Ishikawa (cell line): ENCODE measurements around the gene PINK1.

Source experiments
- CEBPB ChIP-seq: IDR thresholded peaks from 2 replicates; pipeline ENCODE4 v1.6.1; 2012
- CREB1 ChIP-seq: IDR thresholded peaks from 2 replicates; pipeline ENCODE4 v1.6.1; 2012; ENCODE audit warnings: low read depth
- EGR1 ChIP-seq: IDR thresholded peaks from 2 replicates; pipeline ENCODE4 v1.6.1; 2012
- EP300 ChIP-seq: IDR thresholded peaks from 2 replicates; pipeline ENCODE4 v1.6.1; 2012; ENCODE audit warnings: borderline replicate concordance
- FOXM1 ChIP-seq: IDR thresholded peaks from 2 replicates; pipeline ENCODE4 v1.6.1; 2012; ENCODE audit warnings: low read depth, borderline replicate concordance
- NFIC ChIP-seq: IDR thresholded peaks from 2 replicates; pipeline ENCODE4 v1.6.1; 2012
- RAD21 ChIP-seq: IDR thresholded peaks from 2 replicates; pipeline ENCODE4 v1.6.1; 2012; ENCODE audit warnings: low read depth
- REST ChIP-seq: IDR thresholded peaks from 2 replicates; pipeline ENCODE4 v1.6.1; 2012; ENCODE audit warnings: low read depth, mild to moderate bottlenecking
- TAF1 ChIP-seq: IDR thresholded peaks from 2 replicates; pipeline ENCODE4 v1.6.1; 2012; ENCODE audit warnings: low read depth, mild to moderate bottlenecking
- YY1 ChIP-seq: IDR thresholded peaks from 2 replicates; pipeline ENCODE4 v1.6.1; 2012; ENCODE audit warnings: low read depth
- ZBTB7A ChIP-seq: IDR thresholded peaks from 2 replicates; pipeline ENCODE4 v1.6.1; 2012; ENCODE audit warnings: low read depth
- TF ChIP-seq, protein P1 (sequence below): IDR thresholded peaks from 2 replicates; pipeline ENCODE4 v1.6.1; 2012
- TF ChIP-seq, protein P2 (sequence below): IDR thresholded peaks from 2 replicates; pipeline ENCODE4 v1.6.1; 2012

GRCh38 chr1:20632386-20632785 is 872 bp upstream of the PINK1 start:
- TF ChIP-seq, protein P1, sequence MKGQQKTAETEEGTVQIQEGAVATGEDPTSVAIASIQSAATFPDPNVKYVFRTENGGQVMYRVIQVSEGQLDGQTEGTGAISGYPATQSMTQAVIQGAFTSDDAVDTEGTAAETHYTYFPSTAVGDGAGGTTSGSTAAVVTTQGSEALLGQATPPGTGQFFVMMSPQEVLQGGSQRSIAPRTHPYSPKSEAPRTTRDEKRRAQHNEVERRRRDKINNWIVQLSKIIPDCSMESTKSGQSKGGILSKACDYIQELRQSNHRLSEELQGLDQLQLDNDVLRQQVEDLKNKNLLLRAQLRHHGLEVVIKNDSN: no peak
- TF ChIP-seq CREB1 (no peak), TAF1 (no peak), REST (no peak), RAD21 (no peak), EP300 (no peak), CEBPB (no peak), FOXM1 (no peak), ZBTB7A (no peak), EGR1 (no peak), NFIC (no peak), YY1 (no peak)
- TF ChIP-seq, protein P2, sequence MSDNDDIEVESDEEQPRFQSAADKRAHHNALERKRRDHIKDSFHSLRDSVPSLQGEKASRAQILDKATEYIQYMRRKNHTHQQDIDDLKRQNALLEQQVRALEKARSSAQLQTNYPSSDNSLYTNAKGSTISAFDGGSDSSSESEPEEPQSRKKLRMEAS: no peak
